SU-DHL-6 (cell line): Measurements from ENCODE around the gene TMTC1.

Experiments
- EZH2phosphoT487 ChIP-seq: fragments of 200-600 bp; sonication (generic), shearing (Covaris generic); conservative IDR thresholded peaks from 2 replicates; pipeline ENCODE4 v1.6.1; 2018; ENCODE audit warnings: mild to moderate bottlenecking, antibody characterized with exemption, low read length, moderate library complexity, mixed read lengths
- TF ChIP-seq, protein P1 (sequence below): fragments of 200-600 bp; sonication (generic); IDR thresholded peaks from one replicate; pipeline ENCODE4 v1.5.1; 2017; ENCODE audit warnings: antibody characterized with exemption, mild to moderate bottlenecking, low read length, moderate library complexity; ENCODE audit not compliant: insufficient read depth, poor library complexity, severe bottlenecking

DNA sequence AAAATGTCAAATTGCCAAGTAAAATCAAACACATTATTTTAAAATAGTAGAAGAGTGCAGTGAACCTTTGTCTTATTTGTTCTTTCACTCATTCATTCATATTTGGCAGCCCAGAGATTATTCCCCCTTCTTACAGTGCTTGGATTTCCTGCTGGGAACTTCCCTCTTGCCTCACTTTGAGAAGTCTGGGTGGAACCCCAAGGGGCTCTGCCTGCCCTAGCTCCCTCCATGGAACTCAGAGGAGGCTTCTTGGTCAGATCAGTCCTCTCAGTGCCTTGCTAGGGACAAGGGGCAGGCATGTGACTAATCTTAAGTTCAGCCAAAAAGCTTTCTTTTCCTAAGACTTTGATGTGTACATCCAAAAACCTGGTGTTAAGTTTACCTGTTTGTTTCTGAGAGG lies 201.6 kb downstream of the TMTC1 start:
- TF ChIP-seq, protein P1, sequence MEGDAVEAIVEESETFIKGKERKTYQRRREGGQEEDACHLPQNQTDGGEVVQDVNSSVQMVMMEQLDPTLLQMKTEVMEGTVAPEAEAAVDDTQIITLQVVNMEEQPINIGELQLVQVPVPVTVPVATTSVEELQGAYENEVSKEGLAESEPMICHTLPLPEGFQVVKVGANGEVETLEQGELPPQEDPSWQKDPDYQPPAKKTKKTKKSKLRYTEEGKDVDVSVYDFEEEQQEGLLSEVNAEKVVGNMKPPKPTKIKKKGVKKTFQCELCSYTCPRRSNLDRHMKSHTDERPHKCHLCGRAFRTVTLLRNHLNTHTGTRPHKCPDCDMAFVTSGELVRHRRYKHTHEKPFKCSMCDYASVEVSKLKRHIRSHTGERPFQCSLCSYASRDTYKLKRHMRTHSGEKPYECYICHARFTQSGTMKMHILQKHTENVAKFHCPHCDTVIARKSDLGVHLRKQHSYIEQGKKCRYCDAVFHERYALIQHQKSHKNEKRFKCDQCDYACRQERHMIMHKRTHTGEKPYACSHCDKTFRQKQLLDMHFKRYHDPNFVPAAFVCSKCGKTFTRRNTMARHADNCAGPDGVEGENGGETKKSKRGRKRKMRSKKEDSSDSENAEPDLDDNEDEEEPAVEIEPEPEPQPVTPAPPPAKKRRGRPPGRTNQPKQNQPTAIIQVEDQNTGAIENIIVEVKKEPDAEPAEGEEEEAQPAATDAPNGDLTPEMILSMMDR: no peak
- TF ChIP-seq EZH2phosphoT487: no peak
